GM12872 (cell line): ENCODE measurements around the gene UNC93B1.

Experiments
- TF ChIP-seq, protein P1 (sequence below): IDR thresholded peaks from 3 replicates; pipeline ENCODE4 v1.5.1; 2011; ENCODE audit warnings: low read depth, mild to moderate bottlenecking, low read length, moderate library complexity; ENCODE audit not compliant: insufficient read depth

Gene UNC93B1

GRCh38 chr11:68042219-68043028, 38.5 kb upstream of the UNC93B1 start:
- TF ChIP-seq, protein P1, sequence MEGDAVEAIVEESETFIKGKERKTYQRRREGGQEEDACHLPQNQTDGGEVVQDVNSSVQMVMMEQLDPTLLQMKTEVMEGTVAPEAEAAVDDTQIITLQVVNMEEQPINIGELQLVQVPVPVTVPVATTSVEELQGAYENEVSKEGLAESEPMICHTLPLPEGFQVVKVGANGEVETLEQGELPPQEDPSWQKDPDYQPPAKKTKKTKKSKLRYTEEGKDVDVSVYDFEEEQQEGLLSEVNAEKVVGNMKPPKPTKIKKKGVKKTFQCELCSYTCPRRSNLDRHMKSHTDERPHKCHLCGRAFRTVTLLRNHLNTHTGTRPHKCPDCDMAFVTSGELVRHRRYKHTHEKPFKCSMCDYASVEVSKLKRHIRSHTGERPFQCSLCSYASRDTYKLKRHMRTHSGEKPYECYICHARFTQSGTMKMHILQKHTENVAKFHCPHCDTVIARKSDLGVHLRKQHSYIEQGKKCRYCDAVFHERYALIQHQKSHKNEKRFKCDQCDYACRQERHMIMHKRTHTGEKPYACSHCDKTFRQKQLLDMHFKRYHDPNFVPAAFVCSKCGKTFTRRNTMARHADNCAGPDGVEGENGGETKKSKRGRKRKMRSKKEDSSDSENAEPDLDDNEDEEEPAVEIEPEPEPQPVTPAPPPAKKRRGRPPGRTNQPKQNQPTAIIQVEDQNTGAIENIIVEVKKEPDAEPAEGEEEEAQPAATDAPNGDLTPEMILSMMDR, result no peak

DNA sequence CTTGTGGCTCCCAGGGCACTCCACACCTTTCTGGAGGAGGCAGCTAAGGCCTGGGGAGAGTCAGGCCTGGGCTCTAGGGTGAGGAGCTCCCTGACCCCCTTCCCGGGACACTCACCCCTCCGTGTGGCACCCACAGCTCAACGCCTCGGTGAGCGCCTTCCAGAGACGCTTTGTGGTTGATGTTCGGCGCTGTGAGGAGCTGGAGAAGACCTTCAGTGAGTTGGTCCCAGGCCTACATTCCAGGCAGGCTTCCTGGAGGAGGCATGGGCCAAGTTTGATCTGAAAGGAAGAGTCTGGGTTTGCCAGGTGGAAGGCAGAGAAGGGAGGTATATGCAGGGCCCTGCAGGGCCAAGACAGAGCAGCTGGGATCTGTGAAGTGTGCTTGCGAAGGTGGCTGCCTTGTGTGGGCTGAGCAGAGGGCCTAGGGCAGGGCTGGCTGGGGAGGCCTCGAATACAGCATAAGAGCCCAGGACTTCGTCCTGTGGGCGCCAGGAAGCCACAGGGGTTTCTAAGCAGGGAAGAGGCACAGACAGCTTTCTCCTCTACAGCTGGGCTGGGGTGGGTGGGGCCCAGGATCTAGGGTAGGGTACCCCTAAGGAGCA, 37.8 kb upstream of the UNC93B1 start:
- TF ChIP-seq, protein P1, result no peak

DNA sequence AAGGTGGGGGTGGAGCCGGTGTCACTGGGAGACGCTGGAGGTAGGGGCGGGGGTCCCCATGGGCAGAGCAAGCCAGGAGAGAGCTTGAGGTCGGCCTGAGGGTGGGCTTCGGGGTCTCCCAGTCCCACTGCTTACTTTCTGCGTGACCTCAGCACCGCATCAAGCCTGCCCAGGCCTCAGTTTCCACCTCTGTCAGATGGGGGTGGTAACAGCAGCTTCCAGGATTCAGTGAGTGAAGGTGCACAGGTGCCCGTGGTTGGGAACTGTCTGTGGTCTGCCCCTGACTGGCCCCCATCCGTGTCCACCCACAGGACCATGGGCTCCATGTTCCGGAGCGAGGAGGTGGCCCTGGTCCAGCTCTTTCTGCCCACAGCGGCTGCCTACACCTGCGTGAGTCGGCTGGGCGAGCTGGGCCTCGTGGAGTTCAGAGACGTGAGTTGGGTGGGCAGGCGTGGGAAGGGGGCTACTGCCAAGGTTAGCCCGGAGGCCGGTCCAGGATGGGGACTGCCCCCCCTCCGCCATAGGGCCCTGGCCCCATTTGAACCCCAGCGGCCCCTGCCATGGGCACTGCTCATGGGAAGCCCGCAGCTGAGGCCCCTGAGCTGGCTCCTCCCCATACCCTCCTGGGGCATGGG, 37.2 kb upstream of the UNC93B1 start:
- TF ChIP-seq, protein P1, result no peak

DNA sequence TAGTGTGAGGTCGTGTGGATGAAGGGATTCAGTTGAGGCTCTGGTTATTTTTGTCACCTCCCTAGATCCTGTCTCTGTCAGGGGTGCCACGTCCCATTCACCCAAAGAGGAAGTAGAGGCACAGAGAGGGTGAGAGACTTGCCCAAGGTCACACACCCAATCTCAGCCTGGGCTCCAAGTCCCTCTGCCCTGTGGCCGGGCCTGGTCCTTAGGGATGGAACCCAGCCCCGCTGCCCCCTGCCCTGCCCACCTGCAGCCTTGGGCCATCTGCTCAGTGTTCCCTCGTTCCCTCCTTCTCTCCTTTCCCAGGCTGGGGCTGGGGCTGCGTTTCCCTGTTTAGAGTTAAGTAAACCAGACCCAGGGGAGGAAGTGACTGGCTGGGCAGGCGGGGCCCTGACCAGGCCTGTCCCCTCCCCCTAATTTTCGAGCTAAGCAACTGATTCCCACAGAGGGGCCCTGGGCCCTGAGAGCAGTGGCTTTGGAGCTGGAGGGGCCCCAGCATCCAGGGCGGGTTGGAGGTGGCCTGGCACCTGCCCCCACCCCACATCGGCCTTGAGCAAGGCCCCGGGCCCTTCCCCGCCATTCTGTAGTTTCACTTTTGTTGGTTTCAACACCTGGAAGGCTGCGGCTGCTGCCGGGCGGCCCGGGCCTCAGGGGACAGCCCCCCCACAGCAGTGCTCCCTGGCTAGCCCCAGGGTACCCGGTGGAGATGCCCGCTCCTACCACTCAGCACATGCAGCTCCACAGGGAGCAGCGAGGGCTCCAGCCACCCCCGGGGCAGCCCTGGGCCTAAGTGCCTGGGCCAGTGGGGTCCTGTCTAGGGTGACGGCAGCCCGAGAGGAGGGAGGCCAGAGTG, 36.4 kb upstream of the UNC93B1 start:
- TF ChIP-seq, protein P1, result no peak

DNA sequence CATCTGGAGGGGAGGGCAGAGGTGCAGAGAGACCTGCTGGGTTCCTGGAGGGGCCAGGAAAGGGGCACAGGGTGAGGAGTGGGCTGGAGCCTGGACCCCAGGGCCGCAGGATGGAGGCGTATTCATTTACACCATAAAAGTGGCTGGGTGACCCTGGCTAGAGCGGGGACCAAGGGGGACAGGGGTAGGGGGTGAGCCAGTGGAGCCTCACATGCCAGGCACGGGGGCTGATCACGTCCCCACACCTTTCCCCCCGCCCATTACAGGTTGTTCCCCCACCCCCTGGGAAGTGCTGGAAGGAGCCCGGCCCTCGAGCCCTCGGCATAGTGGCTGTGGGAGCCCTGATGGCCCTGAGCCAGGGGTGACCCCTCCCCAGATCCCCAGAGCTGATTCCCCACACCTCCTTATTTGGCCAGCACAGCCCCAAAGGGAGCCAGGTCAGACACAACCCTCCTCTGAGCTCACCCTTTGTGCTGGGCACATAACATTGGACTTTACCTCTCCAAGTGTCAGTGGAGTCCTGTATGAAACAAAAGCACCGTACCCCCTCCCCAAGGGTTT, 35.7 kb upstream of the UNC93B1 start:
- TF ChIP-seq, protein P1, result no peak

DNA sequence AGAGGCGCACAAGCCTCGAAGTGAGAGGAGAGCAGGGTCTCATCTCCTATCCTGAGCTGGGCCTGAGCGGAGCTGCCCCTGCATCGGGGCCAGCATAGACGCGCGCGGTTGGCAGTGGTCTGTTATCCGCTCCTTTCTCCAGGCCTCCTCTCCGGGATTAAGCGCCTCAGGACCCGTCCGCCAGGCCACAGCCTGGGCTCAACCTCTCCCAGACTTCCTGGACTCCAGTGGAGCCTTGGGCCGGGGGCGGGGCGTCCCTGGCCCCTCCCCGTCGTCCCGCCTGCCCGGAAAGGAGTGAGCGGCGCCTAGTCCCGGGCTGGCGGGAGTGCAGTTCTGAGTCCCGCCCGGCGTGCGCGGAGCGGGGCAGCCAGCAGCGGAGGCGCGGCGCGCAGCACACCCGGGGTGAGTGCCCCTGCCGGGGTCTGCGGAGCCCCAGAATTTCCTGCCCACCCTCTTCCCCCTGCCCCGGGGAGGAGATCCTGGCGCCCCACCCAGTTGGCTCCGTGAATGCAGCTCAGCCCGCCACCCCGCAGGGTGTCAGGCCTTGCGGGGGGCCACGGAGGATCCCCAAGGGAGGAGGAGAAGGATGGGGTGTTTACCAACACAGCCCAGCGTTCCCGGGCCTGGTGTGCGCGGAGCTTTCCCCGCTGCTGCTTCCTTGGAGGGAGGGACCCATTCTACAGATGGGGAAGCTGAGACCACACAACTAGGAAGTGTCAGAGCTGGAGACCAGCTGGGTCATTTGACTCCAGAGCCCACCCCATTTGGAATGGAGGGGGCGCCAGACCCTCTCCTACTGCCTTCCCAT, 35.0 kb upstream of the UNC93B1 start, which contains the start of gene TCIRG1:
Gene TCIRG1 (plus strand): TSS at position 308 of the 808 bp plus-strand sequence. CDS start 2,247 bp downstream, outside the sequence.
- TF ChIP-seq, protein P1, result no peak
